Omental fat pad (tissue), 4 donors: ENCODE data around the gene ZNF474. TPM values are rescaled to one million over a fixed set of nuclear protein-coding genes. Genes with fewer than 3 reads are reported as not detected.
A peak's percentile ranks its signal among the peaks of the same experiment; 100 is the strongest.

Experiments
- ATAC-seq: fragments of 150-250 bp; one replicate; pipeline ENCODE4 v1.9.1; 2016; ENCODE audit warnings: mild to moderate bottlenecking, moderate library complexity; ENCODE audit not compliant: low FRiP score
- DNase-seq: peaks from one replicate; pipeline ENCODE4 v3.0.0-alpha.2; 2019; ENCODE audit warnings: low spot score
- total RNA-seq, 4 donors: library from RNA; depleted of rRNA; stranded (reverse); fragments of >200 nt; gene quantifications; one replicate each; pipeline ENCODE4 v1.1.0, GENCODE V29; 2016
- TF ChIP-seq, protein P1 (sequence below), 3 donors: fragments of 450-650 bp; IDR thresholded peaks; one replicate each; pipeline ENCODE4 v1.5.1; 2016 to 2017; ENCODE audit warnings: antibody characterized with exemption in 3 of 3, mild to moderate bottlenecking in 3 of 3, moderate library complexity in 2 of 3

Gene ZNF474
- total RNA-seq, 4 donors from 2014 or later: 0.24 to 2.1 TPM; not detected in 2

DNA sequence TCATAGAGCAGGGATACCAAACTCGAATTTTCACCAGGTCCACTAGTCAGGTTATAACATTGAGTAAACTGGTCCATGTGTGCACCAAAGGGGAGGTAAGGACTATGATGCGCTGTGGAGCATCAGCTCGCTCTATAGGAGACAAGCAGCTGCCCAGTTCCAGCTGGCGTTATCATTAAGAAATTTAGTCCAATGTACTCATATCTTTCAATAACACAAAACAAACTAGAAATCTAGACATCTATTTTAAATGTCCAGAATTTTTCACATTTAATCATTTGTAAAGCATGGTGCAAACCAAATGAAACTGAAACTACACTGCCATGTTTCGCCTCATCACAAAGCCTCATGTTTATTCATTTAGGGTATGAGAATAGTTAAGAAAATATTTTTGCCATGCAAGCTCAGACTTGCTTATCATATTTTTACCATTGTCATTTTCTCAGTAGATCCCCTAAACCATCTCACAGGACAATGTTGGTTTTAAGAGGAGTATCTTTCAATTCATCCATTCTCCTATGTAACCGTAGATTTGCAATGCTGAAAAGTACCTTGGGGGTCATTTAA, 50.9 kb downstream of the ZNF474 start:
- ATAC-seq: no peak

DNA sequence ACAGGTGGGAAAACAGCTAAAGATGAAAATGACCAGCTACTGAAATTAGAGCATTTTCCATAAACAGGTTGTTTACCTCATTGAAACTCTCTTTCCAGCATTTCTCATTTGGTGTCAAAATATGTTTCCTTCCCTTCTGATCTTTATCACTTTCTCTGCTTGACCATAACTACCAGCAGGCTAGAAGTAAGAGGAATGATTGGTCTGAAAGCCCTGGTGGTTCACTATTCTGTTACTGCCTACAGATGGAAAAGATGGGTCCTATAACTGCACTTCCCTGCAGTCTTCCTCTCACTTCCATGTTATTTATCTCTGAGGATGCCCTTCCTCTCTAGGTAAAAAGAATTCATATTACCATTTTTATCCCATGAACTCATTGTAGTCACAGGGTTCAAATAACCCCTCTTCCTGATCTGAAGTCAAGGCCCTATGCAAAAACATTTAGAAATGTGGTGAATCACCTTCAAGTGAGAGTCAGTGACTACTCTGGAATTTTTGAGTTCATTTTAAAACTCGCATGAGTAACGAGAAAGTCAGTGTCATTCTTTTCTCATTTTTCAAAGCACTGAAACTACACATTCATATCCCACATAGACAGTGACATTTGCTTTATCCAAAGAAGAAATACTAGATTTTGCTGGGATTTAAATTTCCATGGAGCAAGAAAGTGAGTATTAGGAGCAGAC, 51.7 kb downstream of the ZNF474 start:
- TF ChIP-seq, protein P1, sequence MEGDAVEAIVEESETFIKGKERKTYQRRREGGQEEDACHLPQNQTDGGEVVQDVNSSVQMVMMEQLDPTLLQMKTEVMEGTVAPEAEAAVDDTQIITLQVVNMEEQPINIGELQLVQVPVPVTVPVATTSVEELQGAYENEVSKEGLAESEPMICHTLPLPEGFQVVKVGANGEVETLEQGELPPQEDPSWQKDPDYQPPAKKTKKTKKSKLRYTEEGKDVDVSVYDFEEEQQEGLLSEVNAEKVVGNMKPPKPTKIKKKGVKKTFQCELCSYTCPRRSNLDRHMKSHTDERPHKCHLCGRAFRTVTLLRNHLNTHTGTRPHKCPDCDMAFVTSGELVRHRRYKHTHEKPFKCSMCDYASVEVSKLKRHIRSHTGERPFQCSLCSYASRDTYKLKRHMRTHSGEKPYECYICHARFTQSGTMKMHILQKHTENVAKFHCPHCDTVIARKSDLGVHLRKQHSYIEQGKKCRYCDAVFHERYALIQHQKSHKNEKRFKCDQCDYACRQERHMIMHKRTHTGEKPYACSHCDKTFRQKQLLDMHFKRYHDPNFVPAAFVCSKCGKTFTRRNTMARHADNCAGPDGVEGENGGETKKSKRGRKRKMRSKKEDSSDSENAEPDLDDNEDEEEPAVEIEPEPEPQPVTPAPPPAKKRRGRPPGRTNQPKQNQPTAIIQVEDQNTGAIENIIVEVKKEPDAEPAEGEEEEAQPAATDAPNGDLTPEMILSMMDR (IDR thresholded peaks at IDR 0.05): no peak
- peak; percentile 75 for ATAC-seq
- no peak for DNase-seq

More for the DNA sequence above, 50.9 kb downstream of the ZNF474 start:
- DNase-seq: no peak
- TF ChIP-seq, protein P1 (IDR thresholded peaks at IDR 0.05): no peak

DNA sequence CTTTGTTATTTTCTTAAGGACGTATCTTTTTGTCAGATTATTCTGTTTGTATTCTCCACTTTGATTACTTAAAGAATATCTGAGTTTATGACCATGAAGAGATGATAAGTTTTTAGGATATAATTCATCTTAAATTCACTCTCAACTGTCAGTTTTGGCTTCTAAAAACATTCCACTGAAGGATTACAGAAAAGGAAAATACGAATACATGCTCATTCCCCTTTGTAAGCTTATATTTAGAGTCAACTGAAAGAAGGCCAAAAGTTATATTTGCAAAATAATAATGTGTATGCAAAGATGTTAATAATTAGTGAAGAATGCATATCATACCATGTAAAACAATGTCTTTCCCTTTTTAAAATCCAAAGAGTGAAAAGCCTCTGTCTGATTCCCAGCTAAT, 52.5 kb downstream of the ZNF474 start:
- TF ChIP-seq, protein P1 (IDR thresholded peaks at IDR 0.05): no peak
- DNase-seq (no peak), ATAC-seq (no peak)

DNA sequence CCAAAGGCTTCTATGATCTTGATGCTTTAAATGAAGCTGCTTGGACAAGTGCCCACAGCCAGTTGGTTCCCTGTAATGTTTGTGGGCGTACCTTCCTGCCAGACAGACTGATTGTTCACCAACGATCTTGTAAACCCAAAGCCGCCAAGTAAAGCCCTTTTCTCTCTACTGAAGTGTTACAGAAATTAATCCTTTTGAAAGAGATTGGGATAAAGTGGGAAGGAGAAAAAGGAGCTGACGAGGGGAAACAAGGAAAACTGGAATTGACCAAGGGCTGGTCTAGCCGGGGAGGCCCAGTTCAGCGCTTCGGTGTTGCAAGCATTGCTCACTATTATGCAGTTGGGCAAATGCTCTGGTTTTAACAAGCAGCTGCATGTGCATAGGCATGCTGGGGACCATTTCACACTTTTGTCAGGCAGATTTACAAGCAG, 53.2 kb downstream of the ZNF474 start:
- TF ChIP-seq, protein P1 (IDR thresholded peaks at IDR 0.05): no peak
- no peak for DNase-seq
- peak; percentile 57 for ATAC-seq

DNA sequence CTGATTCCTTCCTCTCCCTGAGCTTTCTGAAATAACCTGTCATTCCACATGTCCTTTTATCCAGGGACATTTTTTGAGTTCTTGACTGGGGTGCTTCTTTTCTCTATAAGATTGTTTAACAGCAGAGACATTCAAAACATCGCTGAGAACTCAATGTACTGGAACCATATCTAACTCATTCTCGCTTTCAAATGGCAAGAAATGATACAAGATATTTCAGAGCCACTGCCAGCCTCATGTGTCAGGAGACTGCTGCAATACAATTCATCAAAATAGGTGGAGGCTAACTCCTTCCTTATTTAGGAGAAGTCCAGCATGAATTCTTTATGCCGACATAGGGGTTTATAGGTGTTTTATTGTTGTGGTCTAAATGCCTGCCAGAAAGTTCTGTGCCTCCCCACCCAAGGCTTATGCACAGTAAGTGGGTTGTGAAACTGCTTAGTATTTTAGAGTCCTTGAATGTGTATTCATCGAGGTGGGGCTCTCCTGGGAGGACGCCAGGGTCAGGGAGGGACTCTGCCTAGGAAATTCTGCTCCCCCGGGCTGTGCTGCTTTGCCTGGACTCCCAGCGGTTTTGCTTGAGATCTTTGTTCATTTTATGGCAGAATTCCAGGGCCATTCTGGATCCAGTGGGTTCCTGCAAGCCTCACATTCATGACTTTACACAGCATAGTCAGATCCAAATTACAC, 53.9 kb downstream of the ZNF474 start:
- DNase-seq (peak; percentile 56), ATAC-seq (peak; percentile 75)
- TF ChIP-seq, protein P1 (IDR thresholded peaks at IDR 0.05): no peak

DNA sequence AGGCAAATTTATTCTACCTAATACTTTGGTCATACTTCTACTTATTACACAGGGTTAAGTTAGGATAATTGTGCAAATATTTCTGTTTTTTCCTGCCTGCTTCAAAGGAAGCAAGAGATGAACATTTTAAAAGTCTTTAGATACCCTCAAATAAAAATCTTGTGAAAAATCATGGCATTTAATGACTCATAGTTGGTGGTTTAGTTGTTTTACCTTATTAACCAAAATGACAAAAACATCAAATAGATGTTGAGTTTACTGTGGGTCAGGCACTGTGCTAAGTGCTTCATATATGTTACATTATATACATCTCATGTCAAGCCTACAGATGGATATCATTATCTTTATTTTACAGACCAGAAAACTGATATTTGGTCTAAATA, 54.4 kb downstream of the ZNF474 start:
- DNase-seq: no peak
- TF ChIP-seq, protein P1 (IDR thresholded peaks at IDR 0.05): no peak
- no peak for ATAC-seq
